ENCODE results near the gene PPP1R9B.

The PPP1R9B gene

GRCh38 chr17:50161911-50162288, 11.4 kb upstream of the PPP1R9B start:
- Histone ChIP-seq H3K9me3 (replicated peaks; ENCODE audit: low read length) (no peaks in the 10 kb centered on the region), H3K4me3 (ENCODE audit: low read length) (peak overlapping the region; percentile 85), H3K36me3 (ENCODE audit: insufficient read depth, low read length) (no peaks in the 10 kb centered on the region), H3K4me1 (ENCODE audit: control insufficient read depth, insufficient read depth, low read length) (peaks cover 20% of the 10 kb centered on the region), H3K4me2 (ENCODE audit: low read length) (peak overlapping the region; percentile 99), H3K9ac (ENCODE audit: low read depth, low read length) (peak overlapping the region; percentile 35), H3K27me3 (ENCODE audit: control insufficient read depth, insufficient read depth, low read length) (no peaks in the 10 kb centered on the region)

DNA sequence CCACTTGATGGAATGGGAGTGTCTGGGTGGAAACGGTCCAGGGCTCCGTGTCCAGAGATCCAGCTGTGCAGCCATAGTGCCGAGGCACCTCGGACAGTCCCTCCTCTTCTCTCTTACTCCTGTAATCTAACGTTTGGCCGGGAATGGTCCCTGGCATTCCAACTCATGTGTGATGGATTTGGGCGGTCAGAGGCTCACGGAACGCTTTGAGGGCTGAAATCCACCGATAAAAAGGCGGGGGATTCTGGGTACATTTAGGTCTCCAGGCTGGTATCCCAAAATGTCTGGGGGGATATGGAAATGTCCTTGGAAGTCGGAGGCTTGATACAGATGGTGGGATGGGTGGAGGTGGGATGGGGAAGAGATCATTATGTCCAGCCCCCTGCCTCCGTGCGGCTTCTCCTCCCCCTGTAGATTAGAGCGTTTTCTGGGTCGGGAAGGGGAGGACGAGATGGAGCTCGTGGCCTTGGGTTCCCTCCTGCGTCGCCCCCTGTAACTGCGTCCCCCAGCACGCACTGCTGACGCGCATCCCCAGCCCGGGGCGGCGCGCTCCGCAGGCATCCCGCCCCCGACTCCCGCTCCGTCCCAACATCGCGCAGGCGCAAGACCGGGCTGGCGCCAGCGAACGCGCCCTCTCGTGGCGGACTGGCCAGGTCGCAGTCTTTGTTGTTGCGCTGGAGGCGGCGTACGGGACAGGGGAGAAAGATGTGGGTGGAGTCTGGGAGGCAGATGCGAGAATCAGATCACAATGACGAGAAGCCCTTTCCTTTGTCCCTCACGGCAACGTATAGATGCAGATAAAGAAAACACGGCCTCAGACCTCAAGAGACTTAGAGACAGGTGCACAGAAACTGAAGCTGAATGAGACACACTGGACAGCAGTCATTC, 10.8 kb upstream of the PPP1R9B start:
- Histone ChIP-seq H3K4me3 (ENCODE audit: low read length) (peak overlapping the region; percentile 85), H3K4me2 (ENCODE audit: low read length) (peak overlapping the region; percentile 99), H3K9ac (ENCODE audit: low read depth, low read length) (peak overlapping the region; percentile 78), H3K27me3 (ENCODE audit: control insufficient read depth, insufficient read depth, low read length) (no peaks in the 10 kb centered on the region), H3K36me3 (ENCODE audit: insufficient read depth, low read length) (no peaks in the 10 kb centered on the region), H3K9me3 (replicated peaks; ENCODE audit: low read length) (no peaks in the 10 kb centered on the region), H3K4me1 (ENCODE audit: control insufficient read depth, insufficient read depth, low read length) (peaks cover 17% of the 10 kb centered on the region)

- Histone ChIP-seq H3K9ac (ENCODE audit: low read depth, low read length) (no peak overlapping the region), H3K4me2 (ENCODE audit: low read length) (no peak overlapping the region), H3K27me3 (ENCODE audit: control insufficient read depth, insufficient read depth, low read length) (no peaks in the 10 kb centered on the region), H3K4me1 (ENCODE audit: control insufficient read depth, insufficient read depth, low read length) (peaks cover 17% of the 10 kb centered on the region), H3K4me3 (ENCODE audit: low read length) (no peak overlapping the region), H3K36me3 (ENCODE audit: insufficient read depth, low read length) (no peaks in the 10 kb centered on the region), H3K9me3 (replicated peaks; ENCODE audit: low read length) (no peaks in the 10 kb centered on the region)
Observed at GRCh38 chr17:50157891-50158290, 7.4 kb upstream of the PPP1R9B start.

DNA sequence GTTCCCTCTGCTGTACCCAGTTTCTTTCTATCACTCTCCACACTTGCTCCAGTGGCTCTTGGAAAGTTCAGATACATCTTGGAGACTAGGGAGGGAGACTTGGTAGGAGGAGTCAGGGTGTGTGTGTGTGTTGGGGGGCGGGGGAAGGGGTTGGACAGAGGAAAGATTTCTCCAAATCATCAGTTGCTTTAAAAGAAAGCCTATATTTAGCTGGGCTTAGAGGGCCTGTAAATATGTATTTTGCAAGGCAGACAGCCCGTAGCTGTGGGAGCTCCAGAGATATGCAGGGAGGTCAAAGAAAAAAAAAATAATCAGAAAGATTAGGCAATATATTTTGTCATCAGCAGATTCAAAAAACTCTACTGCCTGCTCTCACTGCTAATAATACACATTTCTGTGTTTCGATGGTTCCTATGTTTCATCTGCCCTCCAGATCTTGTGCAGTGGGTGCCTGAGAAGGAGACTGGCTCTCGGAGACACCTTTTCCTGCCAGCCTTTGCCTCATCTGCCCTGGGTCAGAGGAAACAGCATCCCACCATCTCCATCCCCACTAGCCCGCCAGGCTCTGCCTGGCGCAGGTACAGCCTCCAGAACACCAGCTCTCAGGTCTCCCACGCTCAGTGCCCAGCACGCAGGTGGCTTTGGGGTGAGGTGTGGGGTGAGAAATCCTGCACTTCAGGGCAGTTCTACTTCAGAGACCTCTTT, 4.8 kb upstream of the PPP1R9B start:
- H3K4me1 ChIP-seq (ENCODE audit: control insufficient read depth, insufficient read depth, low read length) = peaks cover 16% of the 10 kb centered on the region
- no peak overlapping the region for H3K4me3 ChIP-seq (ENCODE audit: low read length)
- H3K9me3 ChIP-seq (replicated peaks; ENCODE audit: low read length) = no peaks in the 10 kb centered on the region
- H3K4me2 ChIP-seq (ENCODE audit: low read length) = no peak overlapping the region
- H3K9ac ChIP-seq (ENCODE audit: low read depth, low read length) = peak overlapping the region; percentile 10
- no peaks in the 10 kb centered on the region for H3K27me3 ChIP-seq (ENCODE audit: control insufficient read depth, insufficient read depth, low read length)
- H3K36me3 ChIP-seq (ENCODE audit: insufficient read depth, low read length) = no peaks in the 10 kb centered on the region

DNA sequence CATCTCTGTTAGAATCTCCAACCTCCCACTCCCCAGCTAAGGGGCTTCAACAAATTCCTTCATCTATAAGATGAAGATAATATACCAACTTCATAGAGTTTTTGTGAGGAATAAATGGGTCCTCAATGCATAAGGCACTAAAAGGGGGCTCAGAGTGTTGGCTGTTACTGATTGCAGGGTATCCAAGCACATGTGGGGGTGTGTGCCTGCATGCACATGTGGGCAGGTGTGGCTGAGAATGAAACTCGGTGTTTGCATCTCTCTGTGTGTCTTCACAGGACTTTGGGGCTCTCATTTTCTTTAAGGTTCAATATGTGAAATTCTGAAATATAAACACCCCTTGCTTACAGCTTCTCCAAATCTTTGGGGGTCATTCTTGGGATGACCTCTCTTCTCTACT, 4.1 kb upstream of the PPP1R9B start:
- Histone ChIP-seq H3K9me3 (replicated peaks; ENCODE audit: low read length) (no peaks in the 10 kb centered on the region), H3K27me3 (ENCODE audit: control insufficient read depth, insufficient read depth, low read length) (no peaks in the 10 kb centered on the region), H3K36me3 (ENCODE audit: insufficient read depth, low read length) (no peaks in the 10 kb centered on the region), H3K4me2 (ENCODE audit: low read length) (no peak overlapping the region), H3K4me1 (ENCODE audit: control insufficient read depth, insufficient read depth, low read length) (peaks cover 16% of the 10 kb centered on the region), H3K9ac (ENCODE audit: low read depth, low read length) (no peak overlapping the region), H3K4me3 (ENCODE audit: low read length) (no peak overlapping the region)

DNA sequence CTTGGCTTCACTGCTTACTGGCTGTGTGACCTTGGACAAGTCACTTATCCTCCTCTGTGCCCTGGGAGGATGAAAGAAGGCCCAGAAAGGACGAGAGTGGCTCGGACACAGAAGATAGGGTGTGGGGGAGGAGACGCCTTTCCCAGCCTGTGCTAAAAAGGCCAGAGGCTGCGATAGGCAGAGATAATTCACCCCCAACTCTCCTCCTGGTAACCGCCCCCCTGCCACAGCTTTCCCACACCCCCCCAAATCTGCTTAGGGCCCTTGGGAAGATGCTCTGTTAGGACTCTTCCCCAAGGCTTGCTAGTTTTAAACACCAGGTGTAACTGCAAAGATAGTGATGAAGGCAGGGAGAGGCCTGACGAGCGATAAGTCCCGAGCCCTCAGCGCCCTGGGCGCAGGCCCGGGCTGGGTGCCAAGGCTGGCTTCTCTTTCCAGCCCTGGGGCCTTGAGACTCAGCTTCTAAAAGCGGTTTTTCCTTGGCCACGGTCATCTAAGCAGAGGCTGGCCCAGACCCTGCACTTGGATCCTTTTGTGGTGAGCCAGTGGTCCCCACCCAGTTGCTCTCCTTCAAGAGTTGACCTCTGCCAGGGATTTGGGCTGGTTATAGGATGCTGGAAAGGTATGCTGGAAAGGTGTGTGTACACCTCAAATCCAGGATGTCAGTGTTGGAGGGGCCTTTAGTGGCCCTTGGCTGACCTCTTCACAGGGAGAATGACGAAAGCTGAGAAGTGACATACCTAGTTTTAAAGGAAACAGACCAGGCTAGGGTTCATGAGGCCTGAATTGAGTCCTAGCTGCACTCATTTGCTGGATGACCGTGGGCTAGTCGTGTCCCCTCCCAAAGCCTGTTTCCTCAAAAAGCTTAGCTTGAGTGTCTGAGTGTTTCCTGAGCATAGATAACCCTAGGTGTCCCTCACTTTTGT, 3.4 kb upstream of the PPP1R9B start:
- Histone ChIP-seq H3K4me2 (ENCODE audit: low read length) (no peak overlapping the region), H3K36me3 (ENCODE audit: insufficient read depth, low read length) (no peaks in the 10 kb centered on the region), H3K4me3 (ENCODE audit: low read length) (no peak overlapping the region), H3K9ac (ENCODE audit: low read depth, low read length) (no peak overlapping the region), H3K27me3 (ENCODE audit: control insufficient read depth, insufficient read depth, low read length) (no peaks in the 10 kb centered on the region), H3K9me3 (replicated peaks; ENCODE audit: low read length) (no peaks in the 10 kb centered on the region), H3K4me1 (ENCODE audit: control insufficient read depth, insufficient read depth, low read length) (peaks cover 16% of the 10 kb centered on the region)

- Histone ChIP-seq H3K9ac (ENCODE audit: low read depth, low read length) (peak overlapping the region; percentile 82), H3K36me3 (ENCODE audit: insufficient read depth, low read length) (no peaks in the 10 kb centered on the region), H3K4me2 (ENCODE audit: low read length) (peak overlapping the region; percentile 91), H3K4me3 (ENCODE audit: low read length) (no peak overlapping the region), H3K9me3 (replicated peaks; ENCODE audit: low read length) (no peaks in the 10 kb centered on the region), H3K4me1 (ENCODE audit: control insufficient read depth, insufficient read depth, low read length) (peaks cover 18% of the 10 kb centered on the region), H3K27me3 (ENCODE audit: control insufficient read depth, insufficient read depth, low read length) (no peaks in the 10 kb centered on the region)
Observed at GRCh38 chr17:50152736-50153135, 2.3 kb upstream of the PPP1R9B start.

DNA sequence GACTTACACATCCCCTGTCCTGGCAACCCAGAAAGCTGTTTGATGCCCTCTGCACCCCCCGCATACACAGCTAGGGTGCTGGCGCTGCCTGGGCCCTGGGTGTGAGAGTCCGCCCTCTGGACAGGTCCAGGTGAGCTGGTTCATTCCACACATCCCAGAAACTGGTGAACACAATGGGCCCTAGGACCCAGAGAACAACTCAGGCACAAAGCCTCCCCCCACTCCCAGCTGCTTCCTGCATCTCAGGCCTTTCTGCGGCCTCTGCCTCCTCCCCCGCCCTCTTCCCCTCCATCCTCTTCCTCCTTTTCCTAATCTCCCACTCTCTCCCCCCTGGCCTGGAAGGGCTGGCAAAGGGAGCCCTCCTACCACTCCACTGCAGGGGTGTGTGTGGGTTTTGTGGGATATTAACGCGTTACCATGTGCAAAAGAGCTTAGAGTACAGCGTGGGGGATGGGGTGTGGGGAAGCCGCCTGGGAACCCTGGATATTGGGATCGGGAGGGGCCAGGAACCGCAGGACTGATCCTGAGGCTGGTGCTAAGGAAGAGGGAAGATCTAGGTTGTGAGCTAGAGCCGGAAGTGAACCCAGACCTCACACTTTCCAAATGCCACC, 1.6 kb upstream of the PPP1R9B start:
- Histone ChIP-seq H3K4me1 (ENCODE audit: control insufficient read depth, insufficient read depth, low read length) (peaks cover 25% of the 10 kb centered on the region), H3K4me3 (ENCODE audit: low read length) (peak overlapping the region; percentile 71), H3K36me3 (ENCODE audit: insufficient read depth, low read length) (peaks cover under 1% of the 10 kb centered on the region), H3K9ac (ENCODE audit: low read depth, low read length) (peak overlapping the region; percentile 82), H3K4me2 (ENCODE audit: low read length) (peak overlapping the region; percentile 91), H3K9me3 (replicated peaks; ENCODE audit: low read length) (no peaks in the 10 kb centered on the region), H3K27me3 (ENCODE audit: control insufficient read depth, insufficient read depth, low read length) (no peaks in the 10 kb centered on the region)

- peak overlapping the region; percentile 80 for H3K4me3 ChIP-seq (ENCODE audit: low read length)
- no peaks in the 10 kb centered on the region for H3K9me3 ChIP-seq (replicated peaks; ENCODE audit: low read length)
- peaks cover 8% of the 10 kb centered on the region for H3K36me3 ChIP-seq (ENCODE audit: insufficient read depth, low read length)
- peaks cover 32% of the 10 kb centered on the region for H3K4me1 ChIP-seq (ENCODE audit: control insufficient read depth, insufficient read depth, low read length)
- peak overlapping the region; percentile 89 for H3K9ac ChIP-seq (ENCODE audit: low read depth, low read length)
- no peaks in the 10 kb centered on the region for H3K27me3 ChIP-seq (ENCODE audit: control insufficient read depth, insufficient read depth, low read length)
- peak overlapping the region; percentile 99 for H3K4me2 ChIP-seq (ENCODE audit: low read length)
Observed at GRCh38 chr17:50151041-50151936, 812 bp upstream of the PPP1R9B start.
